CD4-positive, alpha-beta T cell (primary cell): ENCODE results near the gene TMEM132E. TPM values are rescaled to one million over a fixed set of nuclear protein-coding genes. Genes with fewer than 3 reads are reported as not detected.
"Not testable (repeated sequence)": the region's sequence is repeated elsewhere in the genome, so short reads cannot be mapped to it uniquely, and the experiment has no call there.

Experiments
- ATAC-seq: fragments of 200-7000 bp; cut with Tn5 transposase; one replicate; pipeline ENCODE4 v1.10.0; 2022; ENCODE audit warnings: mild to moderate bottlenecking; ENCODE audit not compliant: poor library complexity
- CTCF ChIA-PET: fragments of 350-600 bp; sonication (Branson Sonifier 250); formaldehyde crosslinking; loops from one replicate; lab custom pipeline; 2021; ENCODE audit warnings: antibody characterized with exemption, inconsistent platforms; lab: Charles Lee
- POLR2A ChIA-PET: fragments of 350-600 bp; sonication (Branson Sonifier 250); formaldehyde crosslinking; loops from one replicate; lab custom pipeline; 2021; ENCODE audit warnings: antibody characterized with exemption, inconsistent platforms; lab: Charles Lee
- DNase-seq, 14 experiments: peaks; one replicate each; pipeline ENCODE4 v3.0.0-alpha.2; 2013 to 2020; ENCODE audit warnings: mixed read lengths in 2 of 14
- H3K27ac ChIP-seq, 2 donors: one replicate each; pipeline versions ENCODE4 v1.5.1 to v1.7.0; 2013; ENCODE audit warnings: low read length in 2 of 2, low read depth in 1 of 2, mild to moderate bottlenecking in 1 of 2
- H3K27me3 ChIP-seq, 2 experiments: 1 replicate in 1 of 2; 2 replicates in 1 of 2; pipeline versions ENCODE4 v1.6.1 to v1.7.0; 2013; ENCODE audit warnings: low read length in 2 of 2, control low read depth in 1 of 2, mild to moderate bottlenecking in 1 of 2, moderate library complexity in 1 of 2; ENCODE audit not compliant: insufficient read depth in 2 of 2, control insufficient read depth in 1 of 2
- H3K36me3 ChIP-seq: one replicate; pipeline ENCODE4 v1.6.1; 2013; ENCODE audit warnings: low read length, control low read depth; ENCODE audit not compliant: insufficient read depth
- H3K4me1 ChIP-seq: one replicate; pipeline ENCODE4 v1.6.1; 2013; ENCODE audit warnings: low read length, control low read depth; ENCODE audit not compliant: insufficient read depth
- H3K4me3 ChIP-seq: one replicate; pipeline ENCODE4 v1.5.1; 2013; ENCODE audit warnings: mild to moderate bottlenecking, low read length, moderate library complexity
- H3K9me3 ChIP-seq, 2 experiments: 1 replicate in 1 of 2; 2 replicates in 1 of 2; pipeline versions ENCODE4 v1.6.1 to v1.7.0; 2013; ENCODE audit warnings: low read length in 2 of 2, mild to moderate bottlenecking in 2 of 2, control low read depth in 1 of 2, moderate library complexity in 1 of 2; ENCODE audit not compliant: control insufficient read depth in 1 of 2, insufficient read depth in 1 of 2
- H3K27ac Mint-ChIP-seq: one replicate; pipeline ENCODE4 v1.8.0; 2020; ENCODE audit warnings: mixed read lengths
- H3K27me3 Mint-ChIP-seq: one replicate; pipeline ENCODE4 v1.8.0; 2021; ENCODE audit warnings: mixed read lengths
- H3K36me3 Mint-ChIP-seq: one replicate; pipeline ENCODE4 v1.8.0; 2021; ENCODE audit warnings: low read depth, mixed read lengths
- H3K4me1 Mint-ChIP-seq: one replicate; pipeline ENCODE4 v1.8.0; 2021; ENCODE audit warnings: low read depth, mixed read lengths
- H3K4me3 Mint-ChIP-seq: one replicate; pipeline ENCODE4 v1.8.0; 2020; ENCODE audit warnings: mild to moderate bottlenecking, mixed read lengths
- H3K9me3 Mint-ChIP-seq: one replicate; pipeline ENCODE4 v1.8.0; 2020; ENCODE audit warnings: mixed read lengths
- CTCF ChIP-seq: fragments of 200-600 bp; IDR thresholded peaks from one replicate; pipeline ENCODE4 v1.8.0; 2022; ENCODE audit warnings: antibody characterized with exemption, mild to moderate bottlenecking
- intact Hi-C, 2 experiments: fragments of 100-400 bp; cut with DNase I in 1 of 2; cut with micrococcal nuclease in 1 of 2; formaldehyde crosslinking; loops; one replicate each; pipeline versions ENCODE4 v1.15.1 to v1.9.0; 2023 to 2025; cut with DNase I, micrococcal nuclease
- total RNA-seq, 174 experiments: library from RNA in 2 of 174; stranded (reverse) in 2 of 174; gene quantifications; one replicate each; pipeline ENCODE4 v1.2.3 and lab custom pipeline; 2021 to 2026

TMEM132E gene
- total RNA-seq, 2 experiments from 2014 or later, result 0.05 TPM; not detected in 1

- no peak for ATAC-seq
- Histone ChIP-seq H3K36me3 (no peaks in the 10 kb centered on the region), H3K9me3 (no peaks in the 10 kb centered on the region), H3K27me3 (peaks cover 9 to 45% of the 10 kb centered on the region in 2 experiments), H3K4me3 (no peak overlapping the region), H3K4me1 (no peaks in the 10 kb centered on the region), H3K27ac (no peak overlapping the region)
- H3K36me3 Mint-ChIP-seq, result no peaks in the 10 kb centered on the region
- ChIA-PET POLR2A (no interaction called here), CTCF (interaction anchor here (0.7 kb wide), 1 partner anchor 142 kb away, joined by 3 read pairs; no protein-coding TSS in a partner anchor)
- H3K27me3 Mint-ChIP-seq, result peaks cover 78% of the 10 kb centered on the region
- no peak for DNase-seq
- no peak overlapping the region for H3K4me3 Mint-ChIP-seq
- no peak for TF ChIP-seq CTCF
- H3K27ac Mint-ChIP-seq, result no peak overlapping the region
- intact Hi-C loops, result no loop called here
- H3K4me1 Mint-ChIP-seq, result no peaks in the 10 kb centered on the region
- no peaks in the 10 kb centered on the region for H3K9me3 Mint-ChIP-seq
Observed at GRCh38 chr17:34533806-34534527, 45.4 kb upstream of the TMEM132E start.

- Mint-ChIP-seq H3K36me3 (no peaks in the 10 kb centered on the region), H3K9me3 (no peaks in the 10 kb centered on the region), H3K4me1 (no peaks in the 10 kb centered on the region), H3K4me3 (no peak overlapping the region), H3K27me3 (peaks cover 75% of the 10 kb centered on the region), H3K27ac (no peak overlapping the region)
- Histone ChIP-seq H3K9me3 (no peaks in the 10 kb centered on the region), H3K36me3 (no peaks in the 10 kb centered on the region), H3K4me3 (no peak overlapping the region), H3K27ac (no peak overlapping the region), H3K27me3 (peaks cover 3 to 25% of the 10 kb centered on the region in 2 experiments), H3K4me1 (no peaks in the 10 kb centered on the region)
- DNase-seq (no peak), ATAC-seq (no peak)
- intact Hi-C loops, result no loop called here
- no peak for TF ChIP-seq CTCF
- POLR2A ChIA-PET, result no interaction called here
- CTCF ChIA-PET, result no interaction called here
Observed at GRCh38 chr17:34537445-34537844, 41.9 kb upstream of the TMEM132E start.

GRCh38 chr17:34538582-34538981 is 40.8 kb upstream of the TMEM132E start:
- H3K4me3 Mint-ChIP-seq, H3K4me1 Mint-ChIP-seq, H3K4me1 ChIP-seq, H3K36me3 ChIP-seq, intact Hi-C loops, H3K4me3 ChIP-seq, ATAC-seq, CTCF ChIA-PET, H3K9me3 Mint-ChIP-seq, DNase-seq, H3K27ac Mint-ChIP-seq, H3K27ac ChIP-seq, POLR2A ChIA-PET, H3K9me3 ChIP-seq, H3K36me3 Mint-ChIP-seq: not testable (repeated sequence)
- peaks cover 3 to 16% of the 10 kb centered on the region in 2 experiments for H3K27me3 ChIP-seq
- H3K27me3 Mint-ChIP-seq, result peaks cover 74% of the 10 kb centered on the region
